Anterior cingulate cortex (tissue), 58 donors: ENCODE data around the gene ASCC2.
"Not testable (repeated sequence)": the region's sequence is repeated elsewhere in the genome, so short reads cannot be mapped to it uniquely, and the experiment has no call there.

ENCODE experiments used
- DNase-seq, 58 donors: peaks; one replicate each; lab custom pipeline; 2025; lab: John Stamatoyannopoulos, UW

ASCC2 gene

GRCh38 chr22:29837741-29838598 is at the start of gene ASCC2:
ASCC2 (minus strand) TSS chr22:29838274; CDS start chr22:29832325, 5,949 bp downstream.
- DNase-seq, result peak; percentile 53 to 98 (median 92)

GRCh38 chr22:29887358-29887757 is 49.3 kb upstream of the ASCC2 start:
- no peak for DNase-seq

GRCh38 chr22:29886596-29886995 is 48.5 kb upstream of the ASCC2 start:
- DNase-seq, result no peak

- DNase-seq, result no peak
These were observed 47.5 kb upstream of the ASCC2 start for GRCh38 chr22:29885610-29886009.

- DNase-seq, result no peak
These were observed 45.7 kb upstream of the ASCC2 start for GRCh38 chr22:29883775-29884097.

- DNase-seq, result peak; percentile 38 to 95 (median 88)
These were observed 45.1 kb upstream of the ASCC2 start, which contains the start of gene MTMR3 for GRCh38 chr22:29883045-29883774. MTMR3 (plus strand) TSS chr22:29883174; CDS start chr22:29971060, 87,886 bp downstream.

GRCh38 chr22:29882716-29883044 is 44.6 kb upstream of the ASCC2 start:
- no peak for DNase-seq

GRCh38 chr22:29879753-29880152 is 41.7 kb upstream of the ASCC2 start:
- DNase-seq, result no peak

- DNase-seq, result no peak
These were observed 39.5 kb upstream of the ASCC2 start for GRCh38 chr22:29877620-29878019.

GRCh38 chr22:29873943-29874342 is 35.9 kb upstream of the ASCC2 start:
- no peak for DNase-seq

GRCh38 chr22:29872989-29873388 is 34.9 kb upstream of the ASCC2 start:
- DNase-seq, result no peak

GRCh38 chr22:29872144-29872893 is 34.2 kb upstream of the ASCC2 start:
- DNase-seq, result no peak

GRCh38 chr22:29871684-29872083 is 33.6 kb upstream of the ASCC2 start:
- DNase-seq, result peak in 1 of 58 donors; percentile 20

- no peak for DNase-seq
These were observed 32.5 kb upstream of the ASCC2 start for GRCh38 chr22:29870574-29870973.

- DNase-seq, result no peak
These were observed 29.8 kb upstream of the ASCC2 start for GRCh38 chr22:29867851-29868250.

- no peak for DNase-seq
These were observed 29.2 kb upstream of the ASCC2 start for GRCh38 chr22:29867260-29867659.

GRCh38 chr22:29865572-29865971 is 27.5 kb upstream of the ASCC2 start:
- DNase-seq, result not testable (repeated sequence)

GRCh38 chr22:29861672-29862297 is 23.7 kb upstream of the ASCC2 start:
- DNase-seq, result no peak

- no peak for DNase-seq
These were observed 22.1 kb upstream of the ASCC2 start for GRCh38 chr22:29860006-29860766.

GRCh38 chr22:29859030-29859429 is 21.0 kb upstream of the ASCC2 start:
- not testable (repeated sequence) for DNase-seq
